ENCODE measurements around the gene ARHGAP44.

ARHGAP44 gene

GRCh38 chr17:12996941-12997340 is 207.6 kb downstream of the ARHGAP44 start:
- DNase-seq, result no peak

- no peak for DNase-seq
Observed at GRCh38 chr17:12998461-12998860, 209.2 kb downstream of the ARHGAP44 start.

GRCh38 chr17:12998874-12999273 is 209.6 kb downstream of the ARHGAP44 start:
- DNase-seq, result no peak

- no peak for DNase-seq
Observed at GRCh38 chr17:13000561-13000960, 211.3 kb downstream of the ARHGAP44 start.

- DNase-seq, result no peak
Observed at GRCh38 chr17:13001991-13002615, 212.8 kb downstream of the ARHGAP44 start.

GRCh38 chr17:13002761-13003453 is 213.6 kb downstream of the ARHGAP44 start:
- peak; percentile 69 for DNase-seq

GRCh38 chr17:13003454-13003851 is 214.2 kb downstream of the ARHGAP44 start:
- DNase-seq, result no peak

- no peak for DNase-seq
Observed at GRCh38 chr17:13003927-13004326, 214.6 kb downstream of the ARHGAP44 start.

- no peak for DNase-seq
Observed at GRCh38 chr17:13004336-13004735, 215.0 kb downstream of the ARHGAP44 start.

GRCh38 chr17:13005530-13005929 is 216.2 kb downstream of the ARHGAP44 start:
- no peak for DNase-seq

GRCh38 chr17:13008461-13008860 is 219.2 kb downstream of the ARHGAP44 start:
- no peak for DNase-seq

- no peak for DNase-seq
Observed at GRCh38 chr17:13010959-13011358, 221.7 kb downstream of the ARHGAP44 start.

- DNase-seq, result no peak
Observed at GRCh38 chr17:13014801-13015200, 225.5 kb downstream of the ARHGAP44 start.

GRCh38 chr17:13016881-13017654 is 227.8 kb downstream of the ARHGAP44 start:
- DNase-seq, result no peak

GRCh38 chr17:13017655-13018459 is 228.6 kb downstream of the ARHGAP44 start, which contains the start of gene ELAC2:
ELAC2 (minus strand) TSS chr17:13018027; CDS start chr17:13017947, 80 bp downstream.
- peak; percentile 99 for DNase-seq

GRCh38 chr17:13024016-13024415 is 234.7 kb downstream of the ARHGAP44 start:
- DNase-seq, result no peak

GRCh38 chr17:13024526-13025257 is 235.4 kb downstream of the ARHGAP44 start:
- DNase-seq, result peak; percentile 62

GRCh38 chr17:13025258-13025627 is 235.9 kb downstream of the ARHGAP44 start:
- DNase-seq, result no peak

GRCh38 chr17:13025687-13026086 is 236.4 kb downstream of the ARHGAP44 start:
- DNase-seq, result no peak

- DNase-seq, result peak; percentile 18
Observed at GRCh38 chr17:13027246-13027645, 237.9 kb downstream of the ARHGAP44 start.

- no peak for DNase-seq
Observed at GRCh38 chr17:13029340-13029739, 240.0 kb downstream of the ARHGAP44 start.

GRCh38 chr17:13030056-13030455 is 240.8 kb downstream of the ARHGAP44 start:
- DNase-seq, result no peak
